H1 (cell line): Measurements from ENCODE around the gene SCN3A. TPM values are rescaled to one million over a fixed set of nuclear protein-coding genes. Genes with fewer than 3 reads are reported as not detected.

Experiments
- CTCF ChIA-PET: fragments of 300-600 bp; sonication (Branson Sonifier 250); formaldehyde crosslinking; loops from one replicate; lab custom pipeline; 2021; ENCODE audit not compliant: partially characterized antibody; lab: Charles Lee
- POLR2A ChIA-PET: fragments of 300-600 bp; sonication (Branson Sonifier 250); formaldehyde crosslinking; loops from one replicate; lab custom pipeline; 2021; ENCODE audit warnings: inconsistent platforms; ENCODE audit not compliant: partially characterized antibody; lab: Charles Lee
- DNase-seq, 2 experiments: peaks; one replicate each; pipeline versions ENCODE4 v3.0.0 to v3.0.0-alpha.2; 2010 to 2022; ENCODE audit warnings: low spot score in 2 of 2, low read depth in 1 of 2, mixed read lengths in 1 of 2
- FAIRE-seq: peaks from 2 replicates; lab custom pipeline; 2011; peaks lifted over from hg19 to GRCh38; lab: Jason Lieb, UNC
- H2AFZ ChIP-seq: 2 replicates; pipeline ENCODE4 v1.8.1; 2012; ENCODE audit warnings: low read length, inconsistent platforms
- H2AK5ac ChIP-seq: 2 replicates; pipeline ENCODE4 v1.6.1; 2013; ENCODE audit warnings: low read depth, low read length
- H2BK120ac ChIP-seq: replicated peaks from 2 replicates; pipeline ENCODE3; 2013; ENCODE audit warnings: low read depth, low read length, inconsistent platforms
- H2BK12ac ChIP-seq: 2 replicates; pipeline ENCODE4 v1.6.1; 2013; ENCODE audit warnings: low read depth, low read length
- H2BK15ac ChIP-seq: 2 replicates; pipeline ENCODE4 v1.6.1; 2013; ENCODE audit warnings: low read length
- H2BK20ac ChIP-seq: 2 replicates; pipeline ENCODE4 v1.6.1; 2013; ENCODE audit warnings: low read length
- H2BK5ac ChIP-seq: 2 replicates; pipeline ENCODE4 v1.6.1; 2013; ENCODE audit warnings: low read depth, low read length
- H3K14ac ChIP-seq: 2 replicates; pipeline ENCODE4 v1.6.1; 2013; ENCODE audit warnings: inconsistent platforms; ENCODE audit not compliant: insufficient read length
- H3K18ac ChIP-seq: 2 replicates; pipeline ENCODE4 v1.6.1; 2013; ENCODE audit warnings: low read length; ENCODE audit errors: extremely low read depth
- H3K23ac ChIP-seq: 2 replicates; pipeline ENCODE4 v1.6.1; 2013; ENCODE audit warnings: inconsistent platforms; ENCODE audit not compliant: insufficient read length
- H3K23me2 ChIP-seq: 2 replicates; pipeline ENCODE4 v1.6.1; 2013; ENCODE audit warnings: low read depth, low read length
- H3K27ac ChIP-seq: 2 replicates; pipeline ENCODE4 v1.6.1; 2011; ENCODE audit warnings: low read depth, low read length, inconsistent platforms
- H3K27me3 ChIP-seq, 4 experiments: replicated peaks in 1 of 4; 1 replicate in 1 of 4; 2 replicates in 3 of 4; pipeline versions ENCODE4 v1.6.1 to v1.8.1; 2011 to 2013; ENCODE audit warnings: low read length in 3 of 4, mild to moderate bottlenecking in 3 of 4, inconsistent platforms in 2 of 4, mixed read lengths in 2 of 4, moderate library complexity in 1 of 4; ENCODE audit not compliant: control insufficient read depth in 3 of 4, insufficient read depth in 3 of 4; ENCODE audit errors: extremely low read depth in 1 of 4
- H3K36me3 ChIP-seq, 4 experiments: 2 replicates each; pipeline versions ENCODE4 v1.6.1 to v1.8.1; 2011 to 2013; ENCODE audit warnings: mild to moderate bottlenecking in 4 of 4, low read length in 3 of 4, moderate library complexity in 2 of 4, control low read depth in 1 of 4, inconsistent platforms in 1 of 4; ENCODE audit not compliant: insufficient read depth in 4 of 4, control insufficient read depth in 2 of 4
- H3K4ac ChIP-seq: replicated peaks from 2 replicates; pipeline ENCODE3; 2013; ENCODE audit warnings: low read length, low read depth, mixed read lengths, inconsistent platforms; ENCODE audit not compliant: insufficient read length
- H3K4me1 ChIP-seq, 4 experiments: replicated peaks in 1 of 4; 1 replicate in 1 of 4; 2 replicates in 3 of 4; pipeline versions ENCODE4 v1.6.1 to v1.8.1; 2011 to 2013; ENCODE audit warnings: low read length in 3 of 4, inconsistent platforms in 2 of 4, mixed read lengths in 1 of 4; ENCODE audit not compliant: insufficient read depth in 4 of 4, control insufficient read depth in 3 of 4
- H3K4me2 ChIP-seq, 2 experiments: 2 replicates each; pipeline versions ENCODE4 v1.6.1 to v1.8.1; 2011 to 2013; ENCODE audit warnings: low read depth in 2 of 2, low read length in 2 of 2, control low read depth in 1 of 2, inconsistent platforms in 1 of 2, mild to moderate bottlenecking in 1 of 2; ENCODE audit not compliant: insufficient read depth in 1 of 2
- H3K4me3 ChIP-seq, 4 experiments: fragments of 200-600, 300-600 bp in 1 of 4; sonication (generic), shearing (Covaris generic), sonication (Bioruptor Twin) in 1 of 4; 2 replicates each; pipeline versions ENCODE4 v1.5.1 to v1.8.1; 2011 to 2016; ENCODE audit warnings: low read length in 4 of 4, low read depth in 3 of 4, control low read depth in 2 of 4, inconsistent platforms in 2 of 4, mild to moderate bottlenecking in 2 of 4, mixed read lengths in 1 of 4, moderate library complexity in 1 of 4; ENCODE audit not compliant: insufficient read depth in 2 of 4; ENCODE audit errors: extremely low read depth in 1 of 4
- H3K56ac ChIP-seq: replicated peaks from 2 replicates; pipeline ENCODE3; 2013; ENCODE audit warnings: low read depth, mild to moderate bottlenecking, mixed read lengths, low read length, inconsistent platforms; ENCODE audit not compliant: insufficient read length
- H3K79me1 ChIP-seq: 2 replicates; pipeline ENCODE4 v1.6.1; 2013; ENCODE audit warnings: low read depth, low read length, control low read depth
- H3K79me2 ChIP-seq, 2 experiments: 2 replicates each; pipeline versions ENCODE4 v1.6.1 to v1.8.1; 2012 to 2013; ENCODE audit warnings: low read length in 2 of 2, mild to moderate bottlenecking in 2 of 2, inconsistent platforms in 1 of 2; ENCODE audit not compliant: insufficient read depth in 2 of 2, control insufficient read depth in 1 of 2
- H3K9ac ChIP-seq, 4 experiments: replicated peaks in 1 of 4; 1 replicate in 1 of 4; 2 replicates in 3 of 4; pipeline versions ENCODE4 v1.6.1 to v1.8.1; 2011 to 2013; ENCODE audit warnings: low read depth in 3 of 4, low read length in 3 of 4, control low read depth in 2 of 4, mild to moderate bottlenecking in 2 of 4, moderate library complexity in 2 of 4, inconsistent platforms in 1 of 4; ENCODE audit errors: extremely low read depth in 1 of 4
- H3K9me3 ChIP-seq, 2 experiments: 2 replicates each; pipeline versions ENCODE4 v1.6.1 to v1.8.1; 2012 to 2013; ENCODE audit warnings: mild to moderate bottlenecking in 2 of 2, moderate library complexity in 2 of 2, control low read depth in 1 of 2, inconsistent platforms in 1 of 2, low read depth in 1 of 2, low read length in 1 of 2, mixed read lengths in 1 of 2; ENCODE audit not compliant: insufficient read depth in 2 of 2
- H4K20me1 ChIP-seq, 2 experiments: replicated peaks in 1 of 2; 2 replicates each; pipeline versions ENCODE3 to v1.8.1; 2011 to 2013; ENCODE audit warnings: inconsistent platforms in 2 of 2, low read length in 2 of 2, mild to moderate bottlenecking in 1 of 2; ENCODE audit not compliant: insufficient read depth in 2 of 2, control insufficient read depth in 1 of 2
- H4K5ac ChIP-seq: 2 replicates; pipeline ENCODE4 v1.6.1; 2013; ENCODE audit warnings: low read length, low read depth, mixed read lengths, inconsistent platforms; ENCODE audit not compliant: insufficient read length
- H4K8ac ChIP-seq: 2 replicates; pipeline ENCODE4 v1.8.0; 2013; ENCODE audit warnings: mild to moderate bottlenecking, moderate library complexity, low read length, inconsistent platforms; ENCODE audit not compliant: insufficient read depth; ENCODE audit errors: extremely low read depth
- H4K91ac ChIP-seq: replicated peaks from 2 replicates; pipeline ENCODE3; 2013; ENCODE audit warnings: low read length, mixed read lengths, inconsistent platforms; ENCODE audit not compliant: insufficient read length
- BACH1 ChIP-seq: IDR thresholded peaks from 2 replicates; pipeline ENCODE4 v1.6.1; 2012; ENCODE audit warnings: low read length, improper control_type of control experiment
- CBX5 ChIP-seq: fragments of 300-800, 300-1000 bp; sonication (generic); IDR thresholded peaks from 2 replicates; pipeline ENCODE4 v1.7.1; 2016; ENCODE audit warnings: antibody characterized with exemption, low read length, low read depth
- GABPA ChIP-seq: IDR thresholded peaks from 2 replicates; pipeline ENCODE4 v1.6.1; 2011; ENCODE audit warnings: mild to moderate bottlenecking, low read length, moderate library complexity, borderline replicate concordance; ENCODE audit not compliant: insufficient read depth
- GTF2F1 ChIP-seq: IDR thresholded peaks from 2 replicates; pipeline ENCODE4 v1.6.1; 2012; ENCODE audit warnings: low read depth, low read length, improper control_type of control experiment, borderline replicate concordance
- RAD21 ChIP-seq, 2 experiments: IDR thresholded peaks in 1 of 2; conservative IDR thresholded peaks in 1 of 2; 2 replicates each; pipeline ENCODE4 v1.6.1; 2011; ENCODE audit warnings: low read depth in 2 of 2, low read length in 2 of 2, improper control_type of control experiment in 1 of 2, inconsistent platforms in 1 of 2, mild to moderate bottlenecking in 1 of 2, moderate library complexity in 1 of 2
- RXRA ChIP-seq: IDR thresholded peaks from 2 replicates; pipeline ENCODE4 v1.6.1; 2011; ENCODE audit warnings: low read depth, mild to moderate bottlenecking, low read length, moderate library complexity; ENCODE audit not compliant: insufficient read depth
- SP4 ChIP-seq: IDR thresholded peaks from 2 replicates; pipeline ENCODE4 v1.6.1; 2012; ENCODE audit warnings: low read length, inconsistent platforms
- SRF ChIP-seq: IDR thresholded peaks from 2 replicates; pipeline ENCODE4 v1.6.1; 2011; ENCODE audit warnings: mild to moderate bottlenecking, low read depth, low read length, moderate library complexity
- SUZ12 ChIP-seq: fragments of 200-600 bp; sonication (generic); IDR thresholded peaks from 2 replicates; pipeline ENCODE4 v1.6.1; 2012; ENCODE audit warnings: mild to moderate bottlenecking, inconsistent platforms, low read length, moderate library complexity, mixed read lengths
- WGBS, 2 experiments: shearing (Covaris generic) in 1 of 2; methylation state at CpG; one replicate each; pipeline versions ENCODE4 v1.1.6 to v1.1.7; 2013 to 2015; ENCODE audit warnings: low lambda C conversion rate in 2 of 2, mixed read lengths in 2 of 2, inconsistent platforms in 1 of 2, low coverage in 1 of 2, missing lambda C conversion rate in 1 of 2; ENCODE audit not compliant: insufficient replicate concordance in 2 of 2, insufficient coverage in 1 of 2, insufficient read length in 1 of 2; ENCODE audit errors: extremely low coverage in 1 of 2, missing lambda C conversion rate in 1 of 2; 5-methylcytosine and 5-hydroxymethylcytosine counted together
- long read RNA-seq, 2 experiments: library from RNA in 1 of 2; library from capped mRNA in 1 of 2; stranded (forward); transcript quantifications; one replicate each; pipeline ENCODE4 v2.0.0, GENCODE V29; 2021; ENCODE audit warnings: inconsistent platforms in 1 of 2
- polyA minus RNA-seq, 3 experiments: library from RNA; depleted of rRNA, polyadenylated mRNA; stranded (reverse); fragments of >200 nt; gene quantifications; 1 replicate in 2 of 3; 2 replicates in 1 of 3; pipeline ENCODE4 v1.2.3, GENCODE V29; 2011
- polyA plus RNA-seq, 7 experiments: library from polyadenylated mRNA; depleted of rRNA in 3 of 7; stranded (reverse) in 5 of 7; unstranded in 2 of 7; fragments of >200 nt in 5 of 7; fragments of 200-250 nt in 2 of 7; gene quantifications; 1 replicate in 5 of 7; 2 replicates in 1 of 7; 4 replicates in 1 of 7; pipeline versions ENCODE4 v1.2.1 to v1.2.3, GENCODE V29; 2011 to 2013; ENCODE audit warnings: missing spikeins in 2 of 7, mixed read lengths in 2 of 7
- total RNA-seq: library from RNA; stranded (reverse); fragmentation: NEBNext Ultra II Directional; extraction: Animal tissue kit (Norgen Biotek cat#: 25700); gene quantifications from 2 replicates; pipeline ENCODE4 v1.2.1, GENCODE V29; 2021

Gene SCN3A
- not detected in 2 replicates for total RNA-seq
- polyA plus RNA-seq (2011; rRNA removed) = 0.02 TPM in 1 of 2 replicates, not detected in the other
- not detected for polyA plus RNA-seq (2011; cell fraction: cytosol; rRNA removed)
- 0.01 TPM for polyA plus RNA-seq (2011; cell fraction: nucleus; rRNA removed)
- 0.06 TPM in 1 of 4 replicates, not detected in the others for polyA plus RNA-seq (2012, experiment 1 of 2)
- polyA plus RNA-seq (2012, experiment 2 of 2) = not detected
- polyA plus RNA-seq (2013, experiment 1 of 2) = 0.02 TPM
- 0.04 TPM for polyA plus RNA-seq (2013, experiment 2 of 2)
- 0.07 TPM in 1 of 2 replicates, not detected in the other for polyA minus RNA-seq (2011; rRNA and poly(A)+ RNA removed)
- polyA minus RNA-seq (2011; cell fraction: cytosol; rRNA and poly(A)+ RNA removed) = not detected
- not detected for polyA minus RNA-seq (2011; cell fraction: nucleus; rRNA and poly(A)+ RNA removed)
- long read RNA-seq, experiment 1 = 0 reads
- long read RNA-seq, experiment 2 = 0 reads

DNA sequence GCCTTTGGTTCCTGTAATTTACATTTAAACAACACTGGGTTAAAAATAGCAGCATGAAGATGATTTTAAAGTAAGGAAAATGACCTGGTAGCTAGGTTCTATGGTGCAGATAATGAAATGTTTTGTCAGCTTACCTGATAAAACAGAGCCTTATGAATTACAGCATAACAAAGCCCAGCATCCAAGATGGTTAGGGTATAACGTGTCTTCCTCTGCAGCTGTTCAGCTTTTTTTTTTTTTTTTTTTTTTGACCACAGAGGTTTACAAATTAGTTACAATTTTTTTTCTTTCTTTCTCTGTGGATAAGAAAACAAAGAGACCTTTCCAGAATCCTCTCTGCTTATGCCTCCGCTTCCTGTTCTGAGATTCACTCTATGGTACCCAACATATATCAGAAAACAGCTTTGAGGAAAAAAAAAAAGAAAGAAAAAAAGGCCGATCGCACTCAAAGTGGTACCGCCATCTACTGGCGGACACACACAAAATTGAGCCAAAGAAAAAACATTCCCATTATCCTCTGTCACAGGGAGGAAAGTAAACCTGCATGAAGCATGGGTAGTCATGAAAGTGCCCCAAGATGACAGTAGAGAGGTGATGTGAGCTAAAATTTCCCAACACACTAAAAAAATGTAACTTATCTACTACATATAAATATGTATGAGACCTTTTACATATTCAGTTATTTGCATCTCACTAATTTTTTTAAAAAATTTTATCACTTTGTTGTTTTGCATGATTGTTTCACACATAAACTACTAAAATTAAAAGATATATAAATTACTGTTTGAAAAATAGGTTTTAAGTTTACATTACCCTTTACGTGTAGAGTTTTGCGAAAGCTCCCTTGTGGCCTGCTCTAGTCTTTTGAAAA, at the start of gene SCN3A:
SCN3A (minus strand) TSS at position 362 of the 871 bp plus-strand sequence. CDS start 27,656 bp downstream, outside the sequence.
- POLR2A ChIA-PET = no interaction called here
- Histone ChIP-seq H4K5ac (no peak within 1 kb of the TSS), H3K4me1 (no peaks in the 10 kb centered on the region), H3K79me2 (no peaks in the 10 kb centered on the region), H3K9ac (no peak within 1 kb of the TSS), H3K4me3 (no peak within 1 kb of the TSS), H2BK5ac (no peak within 1 kb of the TSS), H4K8ac (no peak within 1 kb of the TSS), H2BK20ac (no peak within 1 kb of the TSS), H4K20me1 (no peaks in the 10 kb centered on the region), H3K36me3 (no peaks in the 10 kb centered on the region), H2BK15ac (no peak within 1 kb of the TSS), H2BK120ac (no peak within 1 kb of the TSS), H3K18ac (no peak within 1 kb of the TSS), H3K79me1 (no peaks in the 10 kb centered on the region), H3K56ac (no peak within 1 kb of the TSS), H4K91ac (no peak within 1 kb of the TSS), H2AK5ac (no peak within 1 kb of the TSS), H3K9me3 (no peaks in the 10 kb centered on the region), H3K14ac (no peak within 1 kb of the TSS), H2BK12ac (no peak within 1 kb of the TSS), H2AFZ (no peak within 1 kb of the TSS), H3K27me3 (no peaks in the 10 kb centered on the region), H3K4ac (no peak within 1 kb of the TSS), H3K23me2 (no peaks in the 10 kb centered on the region), H3K27ac (no peak within 1 kb of the TSS), H3K4me2 (no peak within 1 kb of the TSS), H3K23ac (no peak within 1 kb of the TSS)
- CTCF ChIA-PET = interaction anchor here (0.6 to 16.5 kb wide), 35 partner anchors 9 to 571 kb away, joined by 3 to 218 read pairs (median 4); partner anchors contain the start of gene SCN2A
- 25% methylated on average over 8 of the region's 8 CpGs; no CpG with 5 or more reads in 1 of the 2 experiments for WGBS, 2 experiments
- no peak for DNase-seq
- FAIRE-seq = peak; percentile 91
- TF ChIP-seq GABPA (no peak), CBX5 (no peak), SUZ12 (no peak), GTF2F1 (no peak), RAD21 (IDR thresholded peaks at IDR 0.05 in 1 of 2, conservative IDR thresholded peaks at IDR 0.05 in 1 of 2; ENCODE audit: low read depth in 2 of 2, low read length in 2 of 2) (peak; percentile 83 to 86), BACH1 (no peak), SRF (no peak), RXRA (no peak), SP4 (no peak)
